HepG2 (cell line): ENCODE results near the gene SCGB2B2. TPM values are rescaled to one million over a fixed set of nuclear protein-coding genes. Genes with fewer than 3 reads are reported as not detected.

ENCODE experiments used
- ATAC-seq: fragments of 200-7000 bp; cut with Tn5 transposase; 3 replicates; pipeline ENCODE4 v1.9.1; 2020; ENCODE audit warnings: mild to moderate bottlenecking, moderate library complexity
- BruUV-seq: library from RNA; stranded (reverse); fragments of 400-500 nt; replicated peaks from 2 replicates; lab custom pipeline; 2021; lab: Mats Ljungman, UMichigan
- CTCF ChIA-PET: fragments of 300-600 bp; formaldehyde crosslinking; extraction: SDS; loops from one replicate; lab custom pipeline; 2021; ENCODE audit warnings: low total read pairs, inconsistent platforms, low intra/inter-chr PET ratio; lab: Yijun Ruan, JAX
- POLR2A ChIA-PET: fragments of 350-600 bp; sonication (Branson Sonifier 250); formaldehyde crosslinking; loops from one replicate; lab custom pipeline; 2020; ENCODE audit warnings: antibody characterized with exemption, inconsistent platforms; lab: Yijun Ruan, JAX
- DNase-seq: peaks from one replicate; pipeline ENCODE4 v3.0.0-alpha.2; 2015; ENCODE audit warnings: low spot score
- FAIRE-seq: peaks from 3 replicates; lab custom pipeline; 2011; peaks lifted over from hg19 to GRCh38; lab: Jason Lieb, UNC
- H2AFZ ChIP-seq: one replicate; pipeline ENCODE4 v1.6.1; 2011; ENCODE audit warnings: low read length, inconsistent platforms
- H3K27ac ChIP-seq: fragments of 300-600 bp; 3 replicates; pipeline ENCODE4 v1.8.0; 2011; ENCODE audit warnings: mixed run types, mild to moderate bottlenecking, mixed read lengths, low read length, inconsistent platforms; ENCODE audit not compliant: insufficient read depth; ENCODE audit errors: extremely low read length
- H3K27me3 ChIP-seq, 2 experiments: fragments of 200-600 bp in 1 of 2; 2 replicates in 1 of 2; 3 replicates in 1 of 2; pipeline versions ENCODE4 v1.6.0 to v1.8.0; 2011; ENCODE audit warnings: low read length in 2 of 2, mild to moderate bottlenecking in 2 of 2, moderate library complexity in 2 of 2, inconsistent platforms in 1 of 2; ENCODE audit not compliant: insufficient read depth in 2 of 2, control insufficient read depth in 1 of 2
- H3K36me3 ChIP-seq, 2 experiments: fragments of 200-600 bp in 1 of 2; replicated peaks in 1 of 2; 2 replicates in 1 of 2; 3 replicates in 1 of 2; pipeline versions ENCODE4 v1.5.1 to v1.8.0; 2011; ENCODE audit warnings: low read length in 2 of 2, inconsistent platforms in 1 of 2; ENCODE audit not compliant: insufficient read depth in 2 of 2, control insufficient read depth in 1 of 2
- H3K4me1 ChIP-seq: 2 replicates; pipeline ENCODE4 v1.5.1; 2012; ENCODE audit warnings: low read length, inconsistent platforms; ENCODE audit not compliant: insufficient read depth
- H3K4me2 ChIP-seq: 2 replicates; pipeline ENCODE4 v1.6.0; 2011; ENCODE audit warnings: low read depth, low read length, inconsistent platforms
- H3K4me3 ChIP-seq, 3 experiments: fragments of 200-600 bp in 1 of 3; sonication (generic), shearing (Covaris generic) in 1 of 3; replicated peaks in 1 of 3; 2 replicates each; pipeline ENCODE4 v1.5.1; 2011 to 2016; ENCODE audit warnings: low read length in 3 of 3, inconsistent platforms in 2 of 3, low read depth in 2 of 3, mild to moderate bottlenecking in 2 of 3, control low read depth in 1 of 3, mixed read lengths in 1 of 3; ENCODE audit not compliant: insufficient read depth in 1 of 3
- H3K79me2 ChIP-seq: one replicate; pipeline ENCODE4 v1.6.1; 2011; ENCODE audit warnings: low read length, inconsistent platforms; ENCODE audit not compliant: insufficient read depth
- H3K9ac ChIP-seq: 2 replicates; pipeline ENCODE4 v1.6.0; 2011; ENCODE audit warnings: mild to moderate bottlenecking, low read depth, low read length, inconsistent platforms; ENCODE audit not compliant: insufficient read depth
- H3K9me3 ChIP-seq: 2 replicates; pipeline ENCODE4 v1.5.1; 2012; ENCODE audit warnings: mild to moderate bottlenecking, low read length
- H4K20me1 ChIP-seq: 2 replicates; pipeline ENCODE4 v1.6.0; 2011; ENCODE audit warnings: inconsistent platforms, mild to moderate bottlenecking, low read length, moderate library complexity; ENCODE audit not compliant: insufficient read depth
- AHR ChIP-seq: IDR thresholded peaks from 2 replicates; pipeline ENCODE4 v1.6.1; 2018; ENCODE audit warnings: missing genetic modification reagents, missing compliant biosample characterization
- ATF7 ChIP-seq, 2 experiments: fragments of 450-650 bp in 1 of 2; sonication (generic) in 1 of 2; formaldehyde crosslinking in 1 of 2; IDR thresholded peaks; 2 replicates each; pipeline versions ENCODE4 v1.4.0 to v1.6.1; 2016 to 2020; ENCODE audit warnings: antibody characterized with exemption in 1 of 2, mild to moderate bottlenecking in 1 of 2, missing genetic modification reagents in 1 of 2
- BCL3 ChIP-seq: sonication (generic); formaldehyde crosslinking; IDR thresholded peaks from 2 replicates; pipeline ENCODE4 v1.5.1; 2020; ENCODE audit warnings: mild to moderate bottlenecking, missing genetic modification reagents, moderate library complexity
- PBX2 ChIP-seq: IDR thresholded peaks from 2 replicates; pipeline ENCODE4 v1.6.1; 2016; ENCODE audit warnings: control low read depth
- ZBTB7B ChIP-seq: sonication (generic); formaldehyde crosslinking; IDR thresholded peaks from 2 replicates; pipeline ENCODE4 v1.4.0; 2020; ENCODE audit warnings: missing genetic modification reagents
- ZZZ3 ChIP-seq: sonication (generic); formaldehyde crosslinking; IDR thresholded peaks from 2 replicates; pipeline ENCODE4 v1.4.0; 2020; ENCODE audit warnings: missing genetic modification reagents, mild to moderate bottlenecking, borderline replicate concordance
- WGBS: methylation state at CpG from one replicate; pipeline ENCODE4 v1.1.6; 2017; ENCODE audit warnings: low lambda C conversion rate; 5-methylcytosine and 5-hydroxymethylcytosine counted together
- in situ Hi-C: cut with HindIII; loops from 2 replicates; pipeline ENCODE4 v1.10.0; 2017; ENCODE audit warnings: low pct_unique_long_range_greater_than_20kb; ENCODE audit not compliant: extremely low pct_ligation_motif_present
- intact Hi-C: fragments of 100-400 bp; cut with micrococcal nuclease; formaldehyde crosslinking; loops from one replicate; pipeline ENCODE4 v1.10.0; 2022; ENCODE audit not compliant: unreplicated experiment
- polyA plus RNA-seq, 8 experiments: library from polyadenylated mRNA; depleted of rRNA in 3 of 8; stranded (reverse) in 7 of 8; unstranded in 1 of 8; fragments of >200 nt; fragmentation: Illumina TruSeq in 4 of 8; extraction: Trizol in 4 of 8; gene quantifications; 2 replicates each; pipeline versions ENCODE4 v1.2.1 to v1.2.3, GENCODE V29; 2011 to 2016; ENCODE audit warnings: low read depth in 4 of 8, missing spikeins in 1 of 8, mixed read lengths in 1 of 8; ENCODE audit not compliant: insufficient read depth in 1 of 8
- total RNA-seq, 5 experiments: library from RNA; depleted of rRNA; stranded (reverse); fragments of >200 nt; fragmentation: Illumina TruSeq; extraction: Trizol; gene quantifications; 2 replicates each; pipeline ENCODE4 v1.2.3, GENCODE V29; 2016; ENCODE audit warnings: low read depth in 1 of 5

SCGB2B2 gene
- total and polyA plus RNA-seq, 2 of the 13 experiments (the other 11 are each of a cell fraction or from before 2014, with no cell fraction given), result 0.03 TPM; not detected in 1

GRCh38 chr19:34673590-34673989 lies 3.4 kb downstream of the SCGB2B2 start (continued):
- TF ChIP-seq ZBTB7B (CRISPR knock-in tag) (no peak), ZZZ3 (CRISPR knock-in tag) (no peak), BCL3 (CRISPR knock-in tag) (no peak)

- H3K27me3 ChIP-seq, result no peaks in the 10 kb centered on the region
- no peak overlapping the region for H3K4me2 ChIP-seq
- H3K27ac ChIP-seq, result no peak overlapping the region
- H2AFZ ChIP-seq, result no peak overlapping the region
- H3K4me1 ChIP-seq, result peaks cover 46% of the 10 kb centered on the region
- no peak for TF ChIP-seq PBX2 (CRISPR knock-in tag)
- TF ChIP-seq AHR (CRISPR knock-in tag), result no peak
- peak; percentile 21; the same call in 1 of the 2 replicates for TF ChIP-seq ATF7 (IDR thresholded peaks at IDR 0.05)
- TF ChIP-seq ATF7 (CRISPR knock-in tag; IDR thresholded peaks at IDR 0.05), result no peak
- H3K9ac ChIP-seq, result no peak overlapping the region
- ATAC-seq, result no peak
- 0 out of 2 replicates have a peak, but pooled peaks cover 9% of the 10 kb centered on the region for H3K9me3 ChIP-seq
- no peak for DNase-seq
- no peaks in the 10 kb centered on the region for H3K79me2 ChIP-seq
- CTCF ChIA-PET, result no interaction called here
- in situ Hi-C loops, result no loop called here
- no peak for FAIRE-seq
- POLR2A ChIA-PET, result no interaction called here
- no peaks in the 10 kb centered on the region for H3K36me3 ChIP-seq
- H3K4me3 ChIP-seq, result no peak overlapping the region
- no TSS peak for BruUV-seq
- no peaks in the 10 kb centered on the region for H4K20me1 ChIP-seq
- intact Hi-C loops, result no loop called here
- WGBS, result 96% methylated on average over 3 of the region's 3 CpGs
Observed at GRCh38 chr19:34671972-34672371, 5.0 kb downstream of the SCGB2B2 start.
